Activated T-cell treated with anti-CD3 and anti-CD28 coated beads, Interleukin-2, amount 50 U/mL, for 48 hours (primary cell): Measurements from ENCODE around the gene FOSL2.

Experiments used
- DNase-seq, 2 experiments: peaks; one replicate each; pipeline ENCODE4 v3.0.0-alpha.2; 2020

FOSL2 gene

DNA sequence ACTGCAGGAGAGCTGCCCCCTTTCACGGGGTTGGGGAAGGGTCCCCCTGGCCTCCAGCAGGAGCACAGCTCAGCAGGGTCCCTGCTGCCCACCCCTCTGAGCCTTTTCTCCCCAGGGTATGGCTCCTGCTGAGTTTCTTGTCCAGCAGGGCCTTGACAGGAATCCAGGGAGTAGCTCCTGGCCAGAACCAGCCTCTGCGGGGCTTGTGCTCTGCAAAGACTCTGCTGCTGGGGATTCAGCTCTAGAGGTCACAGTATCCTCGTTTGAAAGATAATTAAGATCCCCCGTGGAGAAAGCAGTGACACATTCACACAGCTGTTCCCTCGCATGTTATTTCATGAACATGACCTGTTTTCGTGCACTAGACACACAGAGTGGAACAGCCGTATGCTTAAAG is 21.2 kb downstream of the FOSL2 start:
- DNase-seq = no peak

DNA sequence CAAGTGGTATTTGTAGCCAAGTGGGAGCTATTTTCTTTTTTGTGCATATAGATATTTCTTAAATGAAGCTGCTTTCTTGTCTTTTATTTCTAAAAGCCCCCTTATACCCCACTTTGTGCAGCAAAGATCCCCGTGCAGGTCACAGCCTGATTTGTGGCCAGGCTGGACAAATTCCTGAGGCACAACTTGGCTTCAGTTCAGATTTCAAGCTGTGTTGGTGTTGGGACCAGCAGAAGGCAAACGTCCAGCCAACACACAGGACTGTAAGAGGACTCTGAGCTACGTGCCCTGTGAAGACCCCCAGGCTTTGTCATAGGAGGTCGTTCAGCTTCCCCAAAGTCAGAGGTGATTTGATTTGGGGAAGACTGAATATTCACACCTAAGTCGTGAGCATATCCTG is 21.9 kb downstream of the FOSL2 start:
- DNase-seq = no peak

DNA sequence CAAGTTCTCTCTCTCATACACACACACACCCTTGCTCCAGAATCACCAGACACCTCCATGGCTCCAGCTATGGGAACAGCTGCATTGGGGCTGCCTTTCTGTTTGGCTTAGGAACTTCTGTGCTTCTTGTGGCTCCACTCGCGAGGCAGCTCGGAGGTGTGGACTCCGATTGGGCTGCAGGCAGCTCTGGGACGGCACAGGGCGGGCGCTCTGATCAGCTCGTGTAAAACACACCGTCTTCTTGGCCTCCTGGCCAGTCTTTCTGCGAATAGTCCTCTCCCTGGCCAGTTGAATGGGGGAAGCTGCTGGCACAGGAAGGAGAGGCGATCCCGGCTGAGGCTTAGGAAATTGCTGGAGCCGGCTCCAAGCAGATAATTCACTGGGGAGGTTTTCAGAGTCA is 22.4 kb downstream of the FOSL2 start:
- no peak for DNase-seq

DNA sequence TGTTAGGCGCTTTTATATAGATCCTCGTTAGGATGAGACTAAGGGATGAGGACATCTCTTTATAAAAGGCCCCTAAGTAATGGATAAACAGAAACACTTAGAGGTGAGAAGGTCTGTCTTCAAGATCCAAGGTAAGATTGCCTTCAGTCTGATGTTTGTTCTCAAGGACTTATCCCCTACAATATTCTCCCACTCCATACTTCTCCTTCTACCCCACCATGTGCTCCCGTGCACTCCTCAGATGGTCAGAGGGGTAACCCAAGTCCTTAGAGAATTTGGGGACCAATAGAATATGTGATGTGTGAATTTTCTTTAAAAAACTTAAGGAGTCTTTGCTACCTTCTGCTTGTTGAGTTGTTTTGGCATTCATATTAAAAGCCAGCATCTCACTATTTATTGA is 23.1 kb downstream of the FOSL2 start:
- DNase-seq = no peak

DNA sequence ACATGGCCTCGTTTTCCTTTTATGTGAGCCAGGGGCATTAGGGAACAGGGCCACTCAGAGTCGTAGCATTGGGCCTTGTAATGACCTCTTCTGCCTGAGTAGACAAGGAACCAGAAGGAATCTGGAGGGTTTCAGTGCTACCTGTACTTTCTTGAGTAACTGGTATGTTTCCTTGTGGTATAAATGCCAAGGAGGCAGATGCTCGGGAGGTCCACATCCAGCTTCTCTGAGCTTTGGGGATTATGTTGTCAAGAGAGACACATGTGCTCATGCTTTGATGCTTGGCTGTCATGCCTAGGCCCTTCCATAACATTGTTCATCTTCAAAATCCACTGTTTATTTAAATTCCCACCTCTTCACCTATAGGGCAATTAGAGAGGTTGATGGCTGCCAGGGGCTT is 26.3 kb downstream of the FOSL2 start:
- DNase-seq = no peak

DNA sequence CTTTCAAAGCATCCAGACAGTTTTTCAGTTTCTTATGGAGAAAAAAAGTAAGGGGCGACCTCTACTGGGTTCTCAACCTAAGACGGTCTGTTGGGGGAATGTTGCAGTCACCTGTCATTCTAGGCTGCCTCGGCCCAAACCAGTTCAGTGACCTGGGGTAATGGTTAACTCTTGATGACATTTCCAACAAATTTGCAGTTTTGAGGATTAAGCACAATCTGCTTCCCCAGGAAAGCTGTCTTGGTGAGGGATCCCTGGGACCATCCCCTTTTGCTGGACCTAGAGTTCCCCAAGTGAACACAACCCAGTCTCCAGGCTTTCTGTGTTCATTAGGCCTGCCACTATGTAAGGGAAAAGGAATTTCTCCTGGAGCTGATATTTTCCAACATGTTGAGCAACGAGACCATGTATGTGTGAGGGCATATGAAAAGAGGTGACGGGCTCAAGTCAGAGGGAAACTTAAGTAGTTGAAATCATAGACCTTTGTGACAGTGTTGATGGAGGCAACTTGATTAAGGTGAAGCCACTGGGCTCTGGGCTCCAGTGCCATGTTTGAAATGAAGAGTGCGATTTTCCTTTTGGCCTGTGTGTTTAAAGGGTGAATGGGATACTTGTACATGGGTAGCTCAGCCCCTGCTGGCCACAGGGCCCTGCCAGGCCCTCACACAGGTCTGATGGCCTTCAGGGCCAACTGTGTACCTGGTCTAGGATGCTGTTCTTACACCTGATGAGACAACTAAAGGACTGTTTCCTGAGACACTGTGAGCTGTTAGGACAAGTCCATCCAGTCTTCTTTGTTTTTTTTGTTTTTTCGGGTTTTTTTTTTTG is 27.0 kb downstream of the FOSL2 start:
- no peak for DNase-seq

DNA sequence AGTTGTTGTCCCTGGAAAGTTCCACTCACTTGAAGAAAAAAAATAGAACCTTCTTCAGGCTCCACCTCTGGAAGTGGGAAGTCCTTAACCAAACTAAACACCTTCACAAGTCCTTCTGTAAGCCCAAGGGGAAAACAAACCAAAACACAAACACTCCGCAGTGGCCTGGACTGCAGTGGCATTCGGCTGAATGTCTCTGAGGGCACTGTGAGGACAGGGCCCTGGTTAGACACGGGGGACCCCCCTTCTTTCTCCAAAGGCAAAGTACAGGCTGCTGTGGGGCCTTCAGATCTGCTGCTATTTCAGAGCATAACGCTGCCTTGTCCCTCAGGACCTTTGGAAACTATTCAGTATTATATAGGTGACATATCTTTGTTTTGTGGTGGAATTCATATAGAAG is 28.1 kb downstream of the FOSL2 start:
- no peak for DNase-seq

DNA sequence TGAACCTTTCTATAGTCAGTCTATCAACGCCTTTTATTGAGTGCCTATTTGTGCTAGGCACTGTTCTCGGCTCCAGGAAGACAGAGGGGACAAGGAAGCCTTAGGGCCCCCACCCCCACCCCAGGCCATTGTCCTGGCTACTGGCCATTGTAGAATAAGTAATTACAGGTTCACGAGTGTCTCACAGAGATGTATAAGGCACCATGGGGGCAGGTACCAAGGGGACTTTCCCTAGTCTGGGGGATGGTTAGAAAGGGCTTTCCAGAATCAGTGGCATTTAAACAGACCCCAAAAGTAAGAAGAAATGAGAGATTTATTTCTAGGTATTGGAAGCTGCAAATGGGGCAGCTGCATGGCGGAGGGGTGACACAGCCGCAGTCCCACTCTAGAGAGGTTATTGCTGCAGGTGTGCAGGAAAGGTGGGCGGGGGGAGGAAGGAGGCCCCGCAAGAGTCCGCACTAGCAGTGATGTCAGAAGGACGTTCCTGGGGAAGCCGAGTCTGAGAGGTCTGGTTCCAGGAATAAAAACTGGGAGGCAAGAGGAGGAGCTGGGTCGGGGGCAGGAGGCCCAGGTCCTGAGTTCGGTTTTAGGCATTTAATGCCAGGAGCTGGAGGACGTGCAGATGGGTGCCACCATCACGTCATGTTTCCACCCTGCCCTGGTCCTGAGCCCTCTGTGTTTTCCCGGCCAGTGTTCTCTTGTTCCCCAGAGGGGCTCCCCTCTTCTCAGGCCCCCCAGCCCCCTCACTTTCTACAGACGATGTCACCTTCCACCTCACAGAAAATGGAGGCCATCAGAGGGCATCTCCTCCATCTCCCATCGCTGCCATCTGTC is 30.5 kb downstream of the FOSL2 start:
- DNase-seq = no peak

DNA sequence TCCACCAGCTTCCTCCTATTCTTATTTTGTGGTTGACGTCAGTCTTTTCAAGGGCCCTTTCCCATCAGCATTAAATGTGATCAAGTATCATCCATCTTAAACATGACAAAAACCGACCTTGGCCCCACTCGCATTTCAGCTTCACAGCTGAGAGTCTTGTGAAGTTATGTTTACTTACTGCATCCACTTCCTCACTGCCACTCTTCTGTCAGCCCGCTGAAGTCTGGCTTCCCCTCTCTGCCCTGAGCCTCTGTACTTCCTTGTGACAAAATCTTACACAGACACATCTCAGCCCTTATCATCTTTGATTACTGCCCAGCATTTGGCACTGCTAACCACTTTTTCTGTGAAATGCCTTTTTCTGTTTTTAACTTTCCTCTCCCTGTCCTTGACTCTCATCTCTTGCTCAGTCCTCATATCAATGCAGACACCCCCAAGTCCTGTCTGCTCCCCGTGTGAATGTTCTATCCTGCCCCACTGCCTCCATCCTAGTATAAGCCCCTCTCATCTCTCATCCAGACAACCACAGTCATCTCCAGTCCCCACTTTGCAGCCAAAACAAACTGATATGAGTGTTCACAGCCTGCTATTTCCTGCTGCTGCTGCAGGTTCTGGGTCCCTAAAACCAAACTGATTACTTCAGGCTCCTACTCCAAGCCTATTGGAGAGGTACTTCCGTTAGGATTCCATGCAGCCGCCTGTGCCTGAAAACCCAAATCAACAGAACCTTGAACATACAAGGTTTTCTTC is 31.4 kb downstream of the FOSL2 start:
- DNase-seq = peak; percentile 53 to 55

DNA sequence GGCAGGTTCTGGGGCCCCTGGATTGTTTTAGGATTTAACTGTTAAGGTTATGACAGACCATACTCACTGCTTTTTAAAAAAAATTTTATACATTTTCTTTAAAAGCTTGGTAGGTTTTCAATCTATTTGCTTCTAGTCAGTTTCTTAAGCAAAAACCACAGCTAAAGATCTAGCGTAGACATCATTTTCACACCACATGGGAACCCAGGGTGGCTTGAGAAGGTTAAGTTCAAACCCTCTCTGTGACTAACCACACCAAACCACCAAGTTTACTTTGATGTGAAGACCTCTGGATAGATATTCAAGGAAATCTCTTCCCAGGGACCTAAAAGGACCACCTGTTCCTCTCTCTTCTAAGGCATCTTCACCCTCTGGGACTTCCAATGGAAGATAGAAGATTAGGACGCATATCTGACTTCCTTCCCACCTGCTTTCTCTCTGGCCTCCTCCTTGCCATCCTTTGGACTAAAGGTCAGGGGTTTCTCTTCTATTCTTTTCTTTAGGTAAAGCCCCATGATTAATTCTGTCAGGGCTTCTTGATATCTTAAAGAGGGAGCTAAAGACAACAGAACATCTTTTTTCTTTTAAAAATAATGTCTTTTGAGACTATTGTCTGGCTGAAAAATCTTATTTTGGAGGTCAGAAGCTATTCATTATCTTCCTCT is 32.3 kb downstream of the FOSL2 start:
- DNase-seq = no peak

DNA sequence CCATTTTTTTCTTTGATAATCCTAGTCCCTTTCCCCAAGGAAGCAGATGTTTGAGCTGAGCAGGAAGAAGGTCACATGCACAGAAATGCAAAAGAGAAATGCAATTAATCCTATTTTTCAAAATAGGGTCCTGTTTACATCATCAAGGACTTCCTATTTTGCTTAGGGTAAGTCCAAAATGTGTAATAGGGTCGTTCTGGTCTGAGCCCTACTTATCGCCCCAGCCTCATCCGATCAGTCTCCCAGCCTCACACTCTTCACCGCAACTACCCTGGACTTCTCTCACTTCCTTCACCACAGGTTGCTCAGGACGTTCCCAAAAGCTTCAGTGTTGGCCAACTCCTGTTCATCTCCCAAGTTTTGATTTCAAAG is 32.8 kb downstream of the FOSL2 start:
- no peak for DNase-seq

DNA sequence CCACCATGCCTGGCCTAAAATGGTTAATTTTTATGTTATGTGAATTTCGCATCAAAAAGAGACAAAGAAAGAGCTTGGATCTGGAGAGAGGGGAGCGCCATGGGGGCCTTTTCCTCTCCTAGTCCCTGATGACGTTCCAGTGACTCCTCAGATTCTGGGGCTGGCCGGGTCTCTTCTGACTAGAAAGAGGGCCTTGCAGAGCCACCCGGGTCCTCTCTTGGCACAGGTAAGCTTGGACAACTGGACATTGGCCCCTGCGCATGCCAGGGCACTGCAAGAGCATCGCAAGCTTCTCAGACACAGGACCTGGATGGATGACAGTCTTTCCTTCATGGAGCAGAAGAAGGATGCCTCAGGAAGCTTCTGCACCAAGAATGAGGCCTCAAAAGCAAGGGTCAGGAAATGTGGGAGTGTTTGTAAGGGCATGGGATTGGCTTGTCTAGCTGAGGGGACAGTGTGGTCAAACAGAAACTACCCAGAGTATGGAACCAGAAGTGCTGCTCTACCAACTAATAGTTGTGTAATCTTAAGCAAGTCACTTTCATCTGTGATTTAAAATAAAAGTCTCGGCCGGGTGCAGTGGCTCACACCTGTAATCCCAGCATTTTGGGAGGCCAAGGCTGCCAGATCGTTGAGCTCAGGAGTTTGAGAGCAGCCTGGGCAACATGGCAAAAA is 35.2 kb downstream of the FOSL2 start:
- DNase-seq = no peak

DNA sequence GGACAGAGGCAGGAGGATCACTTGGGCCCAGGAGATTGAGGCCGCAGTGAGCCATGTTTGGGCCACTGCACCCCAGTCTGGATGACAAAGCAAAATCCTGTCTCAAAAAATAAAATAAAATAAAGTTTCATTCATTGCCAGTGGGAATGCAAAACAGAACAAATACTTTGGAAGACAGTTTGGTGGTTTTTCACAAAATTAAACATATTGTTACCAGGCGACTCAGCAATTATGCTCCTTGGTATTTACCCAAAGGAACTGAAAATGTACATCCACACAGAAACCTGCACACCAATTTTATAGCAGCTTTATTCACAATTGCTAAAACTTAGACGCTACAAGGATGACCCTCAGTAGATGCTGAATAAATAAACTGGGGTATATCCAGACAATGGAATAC is 35.8 kb downstream of the FOSL2 start:
- DNase-seq = no peak

DNA sequence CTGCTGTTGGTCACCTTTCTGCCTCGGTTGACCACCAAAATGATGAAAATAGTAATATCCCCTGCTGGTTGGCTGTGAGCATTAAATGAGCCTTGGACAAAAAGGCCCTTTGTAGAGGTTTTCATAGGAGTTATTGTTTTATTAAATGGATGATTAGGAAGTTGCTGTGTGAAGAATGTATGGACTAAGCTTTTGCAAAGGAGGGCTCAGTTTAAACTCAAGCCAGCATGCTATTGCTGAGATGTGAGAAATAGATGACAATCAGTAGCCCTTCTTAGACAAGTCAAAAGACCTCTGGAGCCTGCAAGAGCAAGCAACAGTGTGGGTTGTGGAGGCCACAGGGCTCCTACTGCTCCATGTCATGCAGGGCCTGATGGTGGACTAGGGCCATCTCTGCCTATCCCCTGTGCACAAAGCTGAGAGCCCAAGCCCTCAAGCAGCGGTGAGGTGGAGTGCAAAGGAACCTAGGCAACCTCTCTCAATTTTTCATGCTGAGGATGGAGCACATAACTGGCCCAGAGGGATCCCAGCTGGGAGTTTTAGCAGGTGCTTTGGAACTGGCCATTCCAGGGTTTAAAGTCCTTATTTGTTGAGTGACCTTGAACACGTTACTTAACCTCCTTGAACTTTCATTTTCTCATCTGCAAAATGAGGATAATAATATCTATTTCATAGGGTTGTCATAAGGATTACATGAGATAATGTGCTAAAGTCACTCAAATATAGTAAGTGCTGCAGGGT is 37.1 kb downstream of the FOSL2 start:
- no peak for DNase-seq

DNA sequence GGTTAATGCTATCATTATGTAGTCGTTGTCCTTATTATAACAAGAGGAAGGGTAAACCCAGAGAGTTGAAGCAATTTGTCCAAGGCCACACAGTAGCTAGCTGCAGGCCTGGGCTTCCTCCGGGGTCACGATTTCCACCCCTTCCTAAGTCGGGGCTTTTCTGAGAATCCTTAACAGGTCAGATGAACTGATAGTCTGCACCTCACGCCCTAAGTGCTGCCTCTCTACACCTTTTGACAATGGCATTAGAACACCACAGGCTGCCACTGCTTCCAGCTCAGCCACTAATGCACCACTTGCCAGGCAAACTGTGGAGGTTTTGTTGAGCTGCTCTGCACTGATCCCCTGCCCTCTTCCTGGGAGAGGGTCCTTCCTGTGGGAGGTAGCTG is 37.7 kb downstream of the FOSL2 start:
- no peak for DNase-seq

DNA sequence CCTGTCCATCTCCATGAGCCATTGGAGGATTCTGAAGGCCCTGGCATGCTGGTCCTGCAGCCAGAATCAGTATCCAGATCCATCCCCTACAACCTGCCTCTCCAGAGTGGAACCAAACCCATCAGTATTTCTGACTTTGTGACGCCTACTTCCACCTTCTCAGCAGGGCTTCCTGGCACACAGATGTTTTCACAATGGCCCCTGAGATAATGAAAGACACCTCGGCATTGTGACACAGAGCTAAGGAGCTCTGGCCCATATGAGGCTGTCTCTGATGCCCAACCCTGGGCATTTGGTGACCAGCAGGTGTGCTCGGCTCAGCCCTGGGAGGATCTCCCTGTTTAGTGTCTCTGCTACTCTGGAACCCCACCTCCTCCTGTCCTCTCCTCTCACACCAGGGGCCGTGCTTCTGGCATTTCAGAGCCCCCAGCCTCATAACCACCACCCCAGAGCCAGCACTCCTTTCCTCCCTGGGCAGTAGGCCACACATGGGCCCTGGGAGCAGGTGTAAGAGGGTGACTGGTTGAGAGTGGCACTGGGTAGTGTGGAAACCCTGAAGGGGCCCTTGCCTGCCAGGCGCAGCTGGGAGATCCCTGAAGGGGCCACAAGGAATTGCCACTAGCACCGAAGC is 38.2 kb downstream of the FOSL2 start:
- DNase-seq = no peak

DNA sequence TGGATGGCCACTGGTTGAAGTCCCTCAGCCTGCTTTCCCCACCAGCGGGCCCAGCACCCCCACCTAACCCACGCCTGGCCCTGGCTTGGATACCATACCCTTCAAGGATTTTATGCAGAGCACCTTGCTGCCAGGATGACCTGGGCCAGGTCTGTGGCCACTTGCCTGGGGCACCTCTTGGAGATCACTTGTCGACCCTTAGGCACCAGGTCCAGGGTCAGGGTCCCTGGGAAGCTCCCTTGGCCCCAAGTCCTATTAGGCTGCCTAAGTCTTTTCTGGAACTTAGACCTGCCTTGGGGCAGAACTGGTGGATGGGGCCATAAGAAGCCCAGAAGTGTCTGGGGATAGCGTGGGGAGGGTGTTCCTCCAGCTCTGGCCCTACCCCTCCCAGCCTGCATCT is 39.1 kb downstream of the FOSL2 start:
- no peak for DNase-seq

DNA sequence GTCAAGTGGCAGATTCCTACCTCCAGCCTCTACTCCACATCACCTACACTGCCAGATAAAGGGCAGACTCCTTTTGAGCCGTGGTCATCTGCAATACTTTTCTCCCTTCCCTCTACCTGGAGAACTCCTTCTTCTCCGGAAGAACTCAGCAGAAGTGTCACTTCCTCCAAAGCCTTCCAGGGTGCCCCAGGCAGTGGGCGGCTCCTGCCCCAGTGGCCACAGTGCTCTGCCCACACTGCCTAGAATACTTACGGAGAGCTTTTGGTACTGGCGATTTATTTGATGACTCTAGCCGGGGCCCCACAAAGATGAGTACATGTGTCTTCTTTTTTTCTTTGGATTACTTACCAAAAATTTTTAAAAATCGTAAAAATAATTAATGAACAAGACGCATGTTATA is 39.7 kb downstream of the FOSL2 start:
- DNase-seq = no peak

DNA sequence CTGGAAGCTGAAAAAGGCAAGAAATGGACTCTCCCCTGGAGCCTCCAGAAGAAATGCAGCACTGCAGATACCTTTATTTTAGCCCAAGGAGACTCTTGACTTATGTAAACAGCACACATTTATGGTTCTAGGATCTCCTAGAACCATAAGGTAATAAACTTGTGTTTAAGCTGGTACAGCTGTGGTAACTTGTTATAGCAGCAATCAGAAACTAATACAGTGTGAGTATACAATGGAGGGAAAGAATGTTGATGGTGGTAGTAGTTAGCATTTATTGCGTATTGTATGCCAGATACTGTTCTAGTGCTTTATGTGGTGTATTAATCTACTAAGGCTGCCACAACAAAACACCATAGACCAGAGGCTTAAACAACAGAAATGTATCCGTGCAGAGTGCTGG is 40.6 kb downstream of the FOSL2 start:
- no peak for DNase-seq

DNA sequence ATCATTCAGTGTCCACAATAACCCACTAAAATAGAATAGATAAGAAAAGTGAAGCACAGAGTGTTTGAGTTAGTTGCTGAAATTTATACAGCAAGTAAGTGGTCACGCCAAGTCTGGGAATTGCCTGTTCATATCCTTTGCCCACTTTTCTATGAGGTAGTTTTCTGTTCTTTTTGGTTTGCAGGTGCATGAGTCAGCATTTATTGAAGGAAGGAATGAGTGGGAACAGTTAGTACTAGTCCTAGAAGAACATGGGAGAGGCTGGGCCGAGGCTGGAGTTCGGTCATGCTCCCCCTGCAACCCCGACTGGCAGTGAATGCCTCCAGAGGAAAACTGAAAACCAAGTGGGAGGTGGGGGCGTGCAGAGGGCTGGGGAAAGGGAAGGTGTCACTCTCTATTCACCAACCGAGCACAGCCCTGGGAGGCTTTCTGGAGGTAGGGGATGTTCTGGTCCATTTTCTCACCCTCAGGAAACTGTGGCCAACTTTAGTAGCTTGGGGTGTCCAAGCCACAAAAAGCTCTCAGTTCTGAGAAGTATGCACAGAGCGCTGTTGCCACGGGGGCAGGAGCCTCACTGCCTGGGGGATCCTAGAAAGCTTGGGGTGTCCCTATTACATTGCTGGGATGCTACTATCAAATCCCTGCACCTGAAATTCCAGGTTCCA is 41.4 kb downstream of the FOSL2 start:
- DNase-seq = no peak

DNA sequence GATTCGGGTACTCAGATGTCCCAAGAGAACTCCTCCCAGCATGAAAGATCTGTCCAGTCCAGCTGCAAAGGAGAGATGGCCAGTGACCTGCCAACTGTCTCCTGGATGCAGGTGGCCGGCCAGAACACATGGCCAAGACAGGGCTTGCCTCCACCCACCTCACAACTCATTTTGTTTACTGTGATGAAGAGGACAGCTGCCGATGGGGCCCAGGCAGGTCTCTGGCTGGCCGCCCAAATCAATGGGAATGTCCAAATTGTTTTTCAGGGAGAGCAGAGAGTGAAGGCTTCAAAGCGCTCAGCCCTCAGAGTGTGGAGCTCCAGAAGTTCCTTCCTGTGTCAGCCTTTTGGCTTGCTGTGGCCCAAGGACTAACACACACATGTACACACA is 41.9 kb downstream of the FOSL2 start:
- DNase-seq = no peak
